Fibroblast of gingiva (primary cell): ENCODE data around the gene PEX11A.

Experiments
- DNase-seq: peaks from one replicate; pipeline ENCODE4 v3.0.0-alpha.2; 2011; ENCODE audit warnings: low read depth

The PEX11A gene

DNA sequence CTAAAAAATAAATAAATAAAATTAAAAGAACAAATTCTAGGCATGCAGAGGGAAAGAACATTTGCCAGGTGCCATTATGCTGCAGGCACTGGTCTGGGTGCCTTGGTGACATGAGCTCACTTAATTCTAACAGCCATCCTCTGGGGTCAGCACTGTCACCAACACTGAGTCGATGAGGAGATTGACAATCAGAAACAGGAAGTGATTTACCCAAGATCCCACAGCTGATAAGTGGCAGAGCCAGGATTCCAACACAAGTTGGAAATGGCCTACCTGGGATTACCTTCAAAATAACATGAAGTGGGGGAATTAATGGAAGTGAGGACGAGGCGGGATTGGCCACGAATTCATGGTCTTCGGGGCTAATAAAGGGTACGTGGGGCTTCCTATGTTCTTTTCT, 14.9 kb downstream of the PEX11A start:
- no peak for DNase-seq

DNA sequence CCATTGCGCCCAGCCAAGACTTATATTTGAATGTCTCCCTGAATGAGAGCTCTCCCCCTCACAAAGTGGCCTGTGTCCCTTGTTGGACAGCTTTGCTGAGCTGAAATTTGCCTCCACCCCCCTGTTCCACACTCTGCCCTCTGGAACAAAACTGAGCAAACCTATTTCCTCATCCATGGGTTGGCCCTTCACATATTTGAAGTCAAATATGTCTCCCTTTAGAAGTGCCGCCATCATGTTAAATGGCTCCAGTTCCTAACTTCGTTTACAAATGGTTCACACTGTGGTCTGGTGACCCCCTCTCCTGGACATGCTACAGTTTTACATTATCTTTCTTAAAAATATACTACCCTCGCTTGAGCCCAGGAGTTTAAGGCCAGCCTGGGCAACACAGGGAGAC, 16.0 kb downstream of the PEX11A start:
- DNase-seq, result no peak

DNA sequence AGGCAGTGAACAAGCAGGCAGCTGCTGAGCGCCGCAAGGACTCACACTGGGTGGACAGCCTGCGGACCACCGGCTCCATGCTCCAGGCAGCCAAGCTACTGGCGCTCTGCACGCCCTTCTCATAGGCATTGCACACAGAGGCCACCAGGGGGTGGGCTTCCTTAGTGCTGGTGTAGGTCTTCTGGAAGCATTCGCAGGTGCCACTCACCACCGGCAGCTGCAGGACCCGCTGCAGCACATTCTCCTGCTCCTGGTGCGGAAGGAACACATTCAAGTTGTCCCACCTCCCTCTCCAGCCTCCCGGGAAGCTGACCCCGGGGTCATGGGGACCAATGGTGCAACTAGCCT, 17.4 kb downstream of the PEX11A start:
- DNase-seq, result no peak

DNA sequence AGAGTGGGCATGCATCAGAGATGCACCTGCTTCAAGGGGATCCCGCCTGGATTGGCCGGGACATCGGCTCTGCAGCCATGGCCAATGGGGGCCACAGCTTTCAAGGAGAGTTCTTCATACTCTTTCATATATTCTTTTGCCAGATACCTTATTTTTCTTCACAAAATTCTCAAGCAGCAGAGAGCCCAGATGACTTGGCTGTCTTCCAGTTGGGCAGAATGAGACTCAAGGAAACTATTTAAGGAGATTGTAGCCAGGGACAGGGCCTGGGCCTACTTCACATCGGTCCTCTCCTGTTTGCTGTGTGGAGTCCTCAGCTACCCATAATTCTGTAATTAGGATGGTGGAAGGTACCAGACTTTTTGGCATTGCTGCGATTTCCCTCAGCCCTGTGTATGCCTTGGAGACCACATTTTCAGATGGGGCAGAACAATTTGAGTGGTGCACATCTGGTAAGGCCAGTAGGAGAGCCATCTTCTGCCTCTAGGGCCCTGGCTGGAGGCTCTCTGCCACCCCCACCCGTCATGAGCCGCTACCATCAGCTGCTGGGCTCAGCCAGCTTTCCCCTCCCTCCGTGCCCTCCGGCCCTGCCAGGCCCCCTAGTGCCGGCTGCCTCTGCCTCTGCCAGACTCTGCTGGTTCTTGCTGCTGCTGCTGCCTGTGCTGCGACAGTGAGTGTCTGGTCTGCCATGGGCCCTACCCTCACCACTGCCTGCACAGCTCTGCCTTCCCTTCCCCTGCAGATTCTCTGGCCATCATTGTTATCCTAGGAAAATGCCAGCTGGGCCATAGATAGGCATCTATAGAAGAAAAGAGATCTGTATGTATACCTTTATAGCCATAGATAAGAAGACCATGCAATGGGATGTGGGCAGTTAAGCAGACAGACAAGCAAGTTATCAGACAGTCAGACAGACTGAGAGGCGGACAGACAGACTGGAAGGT, 18.1 kb downstream of the PEX11A start:
- peak; percentile 50 for DNase-seq

DNA sequence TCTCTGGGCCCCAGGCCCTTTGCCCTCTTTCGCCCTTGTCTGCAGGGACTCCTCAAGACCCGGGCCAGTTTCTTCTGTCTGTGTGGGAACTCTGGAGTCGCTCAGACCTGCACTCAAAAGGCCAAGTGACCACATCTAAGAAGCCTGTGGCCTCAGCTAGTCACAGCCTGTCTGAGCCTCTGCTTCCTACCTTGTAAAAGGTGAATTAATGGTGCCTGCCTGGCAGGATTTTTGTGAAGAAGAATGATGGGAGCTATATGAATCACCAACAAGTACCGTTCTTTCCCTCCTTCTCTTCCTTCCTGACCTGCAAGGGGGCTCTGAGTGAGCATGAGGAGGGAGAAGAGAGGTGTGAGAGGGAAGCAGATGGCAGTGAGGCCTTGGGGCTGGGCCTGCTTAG, 18.9 kb downstream of the PEX11A start:
- DNase-seq, result no peak

DNA sequence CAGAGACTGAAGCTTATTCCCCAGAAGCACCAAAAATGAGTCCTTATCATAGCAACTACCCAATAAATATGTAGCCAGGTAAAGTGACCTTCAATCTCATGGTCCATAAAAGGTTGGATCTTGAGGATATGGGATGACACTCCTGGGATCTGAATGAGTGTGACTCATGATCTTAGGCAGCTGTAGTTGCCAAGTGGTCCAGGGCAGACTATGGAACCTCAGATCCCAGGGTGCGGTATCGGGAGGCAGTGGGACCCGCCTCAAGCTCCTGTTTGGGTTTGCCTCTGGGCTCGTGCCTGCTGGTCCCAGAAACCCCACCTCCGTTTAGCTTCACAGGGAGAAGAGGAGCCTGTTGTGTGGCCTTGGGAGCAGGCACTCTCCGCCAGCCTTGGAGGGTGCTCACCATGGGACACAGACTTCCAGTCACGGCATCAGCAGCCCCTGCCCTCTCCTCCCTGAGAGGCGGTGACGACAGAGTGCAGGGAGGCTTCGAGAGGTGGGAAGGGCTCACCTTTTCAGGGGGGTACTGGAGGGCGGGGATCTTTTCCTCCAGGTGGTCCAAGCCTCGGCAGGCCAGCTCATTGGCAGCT, 19.5 kb downstream of the PEX11A start:
- DNase-seq, result no peak

DNA sequence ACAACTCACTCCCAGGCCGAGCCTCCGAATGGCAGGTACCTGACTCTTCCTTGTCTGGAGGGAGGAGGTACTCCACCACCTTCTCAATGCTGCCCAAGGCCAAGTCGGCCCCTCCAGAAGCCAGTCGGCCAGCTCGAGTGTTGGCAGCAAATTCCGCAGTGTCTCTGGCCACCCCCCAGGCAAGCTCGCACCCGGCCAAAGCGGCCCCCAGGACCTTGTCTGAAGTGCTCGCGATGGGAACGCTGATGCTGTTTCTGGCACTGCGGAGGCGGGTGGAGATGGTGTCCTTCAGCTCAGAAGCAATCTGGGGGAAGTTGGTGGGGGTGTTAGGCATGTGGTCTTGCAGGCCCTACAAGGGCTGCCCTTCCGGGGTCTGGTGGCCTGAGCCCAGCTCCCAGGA, 20.6 kb downstream of the PEX11A start:
- no peak for DNase-seq

DNA sequence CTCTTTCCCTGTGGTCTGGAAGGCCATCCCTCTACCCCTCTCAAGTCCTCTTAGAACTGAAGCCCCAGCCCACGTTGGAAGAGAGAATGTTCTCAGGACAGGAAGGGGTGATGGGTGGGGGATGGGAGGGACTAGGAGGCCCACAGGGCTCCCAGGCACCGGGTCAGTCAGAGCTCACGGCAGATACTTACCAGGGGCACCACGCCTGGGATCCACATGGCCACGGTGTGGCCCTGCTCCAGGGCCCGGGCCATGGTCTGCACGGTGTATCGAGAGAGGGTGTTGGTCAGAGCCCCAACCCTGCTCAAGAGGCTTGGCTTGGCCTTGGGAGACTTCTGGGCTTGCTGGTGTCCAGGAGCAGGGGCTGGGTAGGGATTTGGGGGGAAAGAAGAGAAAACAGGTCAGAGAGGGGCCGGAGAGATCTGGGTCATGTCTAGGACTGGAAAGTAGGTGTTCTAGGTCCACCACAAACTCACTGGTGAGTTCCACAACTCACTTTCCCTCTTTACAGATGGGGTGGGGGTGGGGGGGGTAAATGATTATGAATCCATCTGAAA, 21.2 kb downstream of the PEX11A start:
- no peak for DNase-seq

DNA sequence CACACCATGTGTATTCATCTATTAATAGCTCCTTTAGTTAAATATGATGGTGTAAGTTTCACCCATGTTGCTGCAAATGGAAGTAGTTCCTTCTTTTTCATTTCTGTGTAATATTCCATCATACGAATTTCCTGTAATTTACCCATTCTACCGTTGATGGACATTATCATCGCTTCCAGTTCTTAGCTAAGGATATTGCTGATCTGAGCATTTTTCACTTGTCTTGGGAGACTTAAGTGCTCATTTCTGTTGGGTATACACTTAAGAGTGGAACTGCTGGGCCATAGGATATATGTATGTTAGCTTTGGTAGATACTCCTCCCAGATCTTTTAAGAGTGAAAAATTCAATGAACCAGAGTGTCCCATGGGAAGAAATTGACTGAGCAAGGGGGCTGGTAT, 22.4 kb downstream of the PEX11A start:
- no peak for DNase-seq

DNA sequence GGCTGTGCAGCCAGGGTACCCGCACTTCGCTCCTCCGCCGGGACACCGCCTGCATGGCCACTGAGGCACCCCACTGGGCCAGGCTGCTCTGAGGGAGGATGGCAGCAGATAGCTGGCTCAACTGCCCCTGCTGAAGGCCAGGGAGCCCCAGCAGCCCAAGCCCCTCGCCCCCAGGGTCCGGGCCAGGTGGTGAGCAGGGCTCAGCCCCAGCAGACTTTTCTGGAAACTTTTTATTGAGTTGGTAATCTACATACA, 22.9 kb downstream of the PEX11A start:
- no peak for DNase-seq

DNA sequence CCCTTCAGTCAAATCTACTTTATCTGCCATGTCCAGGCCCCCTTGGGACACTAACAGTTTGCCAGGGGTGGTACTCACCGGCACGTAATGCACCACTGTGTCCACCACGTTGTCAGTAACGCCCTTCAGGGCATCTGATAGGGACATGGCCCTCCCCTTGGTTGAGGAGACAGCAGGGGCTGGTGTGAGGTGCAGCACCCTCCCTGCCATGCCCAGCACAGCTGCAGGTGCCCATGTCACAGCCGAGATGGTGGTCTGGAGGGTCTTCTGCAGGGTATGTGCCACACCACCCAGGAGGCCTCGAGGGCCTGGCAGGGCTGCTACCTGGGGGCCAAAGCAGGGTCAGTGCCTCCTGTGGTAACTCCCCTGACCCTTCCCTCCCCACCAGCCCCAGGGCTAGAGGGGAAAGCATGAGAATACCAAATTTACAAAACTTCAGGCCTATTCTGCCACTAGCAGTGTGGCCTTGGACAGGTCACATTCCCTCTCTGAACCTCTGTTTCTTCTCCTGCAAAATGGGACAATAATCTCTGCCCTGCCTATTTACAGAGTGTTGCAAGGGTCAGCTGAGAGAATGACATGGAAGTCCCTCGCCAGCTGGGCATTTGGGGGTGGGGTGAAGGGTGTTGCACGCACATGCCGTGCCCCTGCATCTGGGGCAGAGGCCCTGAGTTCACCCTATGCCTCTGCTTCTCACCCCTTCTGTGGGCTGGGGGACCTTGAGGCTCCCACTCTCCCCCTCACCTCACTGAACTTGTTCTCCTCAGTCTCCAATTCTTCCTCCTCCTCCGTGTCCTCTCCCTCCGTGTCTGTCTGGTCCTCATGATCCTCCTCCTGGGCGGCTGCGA, 23.5 kb downstream of the PEX11A start:
- DNase-seq, result no peak

DNA sequence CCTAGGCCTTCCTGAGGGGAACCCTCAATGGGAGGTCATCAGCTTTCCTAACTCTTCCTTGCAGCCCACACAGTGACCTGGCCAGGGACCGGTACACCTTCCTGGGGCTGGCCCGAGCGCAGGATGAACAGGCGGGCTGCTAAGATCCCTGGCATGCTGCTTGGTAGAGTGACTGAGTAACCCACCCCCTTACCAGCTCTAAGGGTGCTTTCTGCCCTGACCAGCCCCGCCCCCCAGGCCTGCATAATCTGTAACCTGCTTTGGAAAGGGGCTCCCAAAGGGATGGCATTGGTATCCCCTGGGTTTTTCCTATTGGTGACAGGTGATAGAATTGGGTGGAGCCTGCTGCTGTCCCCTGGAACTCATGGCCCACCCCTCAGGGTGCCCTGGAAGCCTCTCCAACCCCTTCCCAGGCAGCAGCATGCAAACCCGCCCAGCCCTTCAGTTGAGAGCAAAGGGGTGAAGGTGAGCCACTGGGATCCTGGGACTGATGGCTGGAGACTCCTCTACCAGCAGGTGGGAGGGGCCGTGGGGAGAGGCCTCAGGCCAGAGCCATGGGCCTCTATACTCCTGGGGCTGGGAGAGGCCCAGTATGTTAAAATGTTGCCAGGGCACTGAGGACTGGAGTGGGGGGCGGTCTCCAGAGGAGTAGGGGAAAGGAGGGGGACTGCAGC, 24.2 kb downstream of the PEX11A start:
- DNase-seq, result no peak

DNA sequence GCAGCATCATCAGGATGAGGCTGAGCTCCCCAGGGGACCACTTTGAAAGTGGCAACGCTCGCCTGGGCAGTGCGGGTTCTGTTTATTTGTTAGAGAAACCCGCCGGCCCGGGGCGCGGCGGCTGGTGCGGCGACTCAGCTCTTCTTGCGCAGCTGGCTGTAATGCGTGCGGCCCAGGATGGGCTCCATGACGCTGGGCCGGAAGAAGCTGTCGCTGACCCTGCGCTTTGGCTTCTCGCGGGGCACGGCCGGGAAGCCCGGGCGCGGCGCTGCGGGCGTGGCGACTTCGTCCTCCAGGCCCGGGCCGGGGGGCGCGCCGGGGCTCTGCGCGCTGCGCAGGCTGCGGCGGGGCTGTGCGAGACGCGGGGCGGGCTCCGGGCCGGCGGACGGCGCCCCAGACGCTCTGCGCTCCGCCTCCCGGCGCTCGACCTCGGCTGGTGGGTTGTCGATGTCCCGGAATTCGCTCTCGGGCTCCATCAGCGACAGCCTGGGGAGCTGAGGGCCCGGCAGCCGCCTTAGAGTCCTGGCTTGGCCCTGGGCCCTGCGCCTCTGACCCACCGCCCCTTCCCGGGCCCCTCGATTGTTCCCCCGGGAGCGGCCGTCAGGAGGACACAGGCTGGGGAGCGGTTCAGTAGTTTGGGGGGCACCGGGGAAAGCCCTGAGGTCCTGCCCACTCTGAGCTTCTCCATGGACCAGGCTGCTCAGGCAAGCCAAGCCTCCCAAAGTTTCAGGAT, 24.9 kb downstream of the PEX11A start:
- peak; percentile 65 for DNase-seq

DNA sequence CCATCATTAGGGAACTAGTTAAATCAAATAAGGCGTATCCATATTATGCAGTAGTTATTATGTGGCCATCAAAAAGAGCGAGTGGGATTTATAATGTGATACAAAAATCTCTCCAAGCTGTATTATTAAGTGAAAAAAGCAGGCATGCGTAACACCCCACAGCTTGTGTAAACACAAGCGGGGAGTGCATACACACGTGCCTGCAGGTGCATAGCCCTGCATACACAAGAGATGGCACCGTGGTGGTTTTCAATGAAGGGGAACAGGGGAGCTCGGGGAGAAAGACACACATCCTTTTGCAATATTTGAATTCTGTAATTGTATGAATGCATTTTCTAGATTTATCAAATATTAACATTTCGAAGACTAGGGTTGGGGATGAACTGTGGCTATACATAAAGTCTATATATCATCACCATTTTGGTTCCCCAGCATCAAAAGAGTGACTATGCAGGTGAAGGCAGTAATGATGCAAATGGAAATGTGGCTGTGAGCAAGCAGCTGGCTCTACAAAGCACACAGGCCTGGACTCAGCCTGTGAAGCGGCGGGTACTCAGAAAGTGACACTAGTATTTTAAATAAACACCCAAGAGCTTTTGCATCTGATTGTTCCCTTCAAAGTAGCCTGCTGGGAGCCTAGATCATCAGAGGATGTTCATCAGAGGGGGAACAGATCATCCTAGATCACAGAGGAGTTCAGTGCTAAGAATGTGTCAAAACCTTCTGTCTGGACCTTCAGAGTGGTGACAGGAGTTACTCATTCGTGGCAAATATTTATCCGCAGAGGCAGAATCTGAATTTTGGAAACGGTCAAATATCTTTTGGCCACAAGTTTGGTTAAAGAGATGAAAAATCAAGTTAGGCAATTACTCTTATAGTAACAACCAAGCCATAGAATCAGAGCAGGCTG, 25.9 kb downstream of the PEX11A start:
- no peak for DNase-seq

DNA sequence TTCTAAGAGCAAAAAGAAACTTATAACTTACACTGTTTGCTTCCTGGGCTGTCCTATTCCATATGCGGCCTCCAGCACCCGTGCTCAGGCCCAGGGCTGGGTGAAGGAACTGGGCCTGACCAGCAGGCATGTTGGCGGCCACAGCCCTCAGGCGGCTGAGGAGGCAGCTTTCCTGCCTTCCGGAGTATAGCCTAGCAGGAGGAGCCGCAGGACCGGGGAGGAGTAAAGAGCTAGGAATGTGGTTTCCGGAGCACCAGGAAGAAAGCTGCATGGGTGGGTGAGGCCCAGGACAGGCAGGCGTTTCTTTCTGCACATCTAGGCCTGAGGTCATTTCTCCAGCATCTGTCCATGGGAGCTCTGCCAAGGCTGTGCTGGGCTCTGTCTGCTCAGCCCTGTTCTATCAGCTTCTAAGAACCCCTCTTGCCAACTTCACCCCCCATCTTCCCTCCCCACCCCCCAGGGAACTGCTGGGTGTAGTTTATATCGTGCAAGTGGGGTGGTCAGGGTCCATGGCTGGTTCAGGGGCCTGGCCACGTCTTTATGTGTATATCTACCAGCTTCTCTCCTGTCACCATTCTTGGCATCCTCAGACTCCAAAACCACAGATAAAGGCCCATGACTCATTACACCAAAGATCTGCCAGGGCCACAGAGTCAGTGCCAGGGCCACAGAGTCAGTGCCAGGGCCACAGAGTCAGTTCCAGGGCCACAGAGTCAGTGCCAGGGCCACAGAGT, 27.5 kb downstream of the PEX11A start:
- peak; percentile 92 for DNase-seq

DNA sequence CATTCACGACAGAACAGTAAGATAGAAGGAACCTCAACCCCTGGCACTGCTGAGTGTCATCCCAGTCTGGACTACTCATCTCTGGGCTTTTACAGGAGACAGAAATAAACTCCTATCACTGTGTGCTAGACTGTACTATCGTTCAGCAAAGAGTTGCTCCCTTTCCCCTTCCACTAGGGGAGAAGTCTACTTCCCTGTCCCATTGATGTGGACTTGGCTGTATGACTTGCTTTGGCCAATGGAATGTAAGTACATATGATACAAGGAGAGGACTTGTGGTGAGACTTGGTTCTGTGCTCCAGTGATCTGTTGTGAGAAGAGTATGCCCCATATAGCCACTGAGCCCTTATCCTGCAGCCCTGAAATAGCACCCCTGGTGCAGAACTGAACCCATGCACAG, 30.0 kb downstream of the PEX11A start:
- DNase-seq, result no peak

DNA sequence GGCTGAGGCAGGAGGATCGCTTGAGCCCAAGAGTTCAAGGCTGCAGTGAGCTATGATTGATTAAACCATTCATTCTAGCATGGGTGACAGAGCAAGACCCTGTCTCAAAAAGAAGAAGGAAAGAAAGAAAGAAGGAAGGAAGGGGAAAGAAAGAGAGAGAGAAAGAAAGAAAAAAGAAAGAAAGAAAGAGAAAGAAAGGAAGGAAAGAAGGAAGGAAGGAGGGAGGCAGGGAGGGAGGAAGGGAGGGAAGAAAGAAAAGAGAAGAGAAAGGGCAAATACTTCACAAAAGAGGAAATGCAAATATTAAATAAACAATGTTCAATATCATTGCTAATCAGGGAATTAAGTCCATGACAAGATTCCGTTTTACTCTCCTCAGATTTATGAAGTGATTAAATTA, 31.3 kb downstream of the PEX11A start:
- no peak for DNase-seq

DNA sequence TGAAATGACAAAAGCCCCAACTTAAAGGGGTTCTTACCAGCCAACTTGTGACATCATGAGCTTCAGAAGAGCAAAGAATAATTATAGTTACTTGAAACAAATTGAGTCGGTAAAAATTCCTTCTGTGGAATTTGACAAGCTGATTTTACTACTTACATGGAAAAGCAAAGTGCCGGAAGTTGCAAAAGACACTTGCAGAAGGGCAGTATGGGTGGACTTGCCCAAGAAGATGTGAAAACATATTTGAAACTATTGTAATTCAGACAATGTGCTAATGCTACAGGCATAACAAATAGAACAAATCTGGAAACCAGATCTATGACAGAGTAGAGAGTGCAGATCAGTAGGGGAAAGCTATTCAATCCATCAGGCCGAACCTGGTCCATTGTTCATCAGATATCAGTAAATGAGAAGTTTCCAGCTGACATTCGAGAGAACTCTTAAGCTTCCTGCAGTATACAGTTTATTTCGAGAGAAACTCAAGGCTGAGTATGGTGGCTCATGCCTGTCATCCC, 32.8 kb downstream of the PEX11A start:
- DNase-seq, result no peak

DNA sequence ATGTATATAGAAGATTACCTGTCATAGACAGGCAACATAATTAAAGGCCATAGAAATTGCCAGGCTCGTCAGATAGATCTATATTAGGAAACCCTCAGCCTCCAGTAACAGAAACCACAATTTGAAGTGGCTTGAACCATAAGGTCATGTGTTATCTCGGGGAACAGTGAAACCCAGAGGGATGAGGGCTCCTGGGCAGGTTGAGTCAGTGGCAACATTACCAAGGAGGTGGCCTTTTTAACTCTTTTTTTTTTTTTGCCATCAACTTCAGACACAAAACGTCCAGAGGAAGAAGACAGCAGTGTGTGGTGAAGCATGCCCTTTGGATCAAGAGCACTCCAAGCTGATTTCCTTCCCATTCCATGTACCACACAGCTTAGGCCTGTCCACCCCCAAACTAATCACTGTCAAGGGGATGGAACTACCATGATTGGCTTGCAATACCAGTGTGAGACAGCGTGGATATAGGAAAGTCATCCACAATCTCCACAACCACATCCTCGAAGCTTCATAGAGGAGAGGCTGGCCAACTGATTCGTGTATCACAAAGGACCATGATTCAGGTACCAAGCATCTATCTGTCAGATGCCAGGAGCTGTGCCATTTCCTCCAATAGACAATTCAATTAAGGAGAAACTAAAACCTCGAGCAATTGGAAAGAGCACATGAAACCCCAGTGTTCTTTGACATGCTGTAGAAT, 34.3 kb downstream of the PEX11A start:
- no peak for DNase-seq
